GM21576 (cell line): ENCODE results near the gene MGRN1.
"Not testable (repeated sequence)": the region's sequence is repeated elsewhere in the genome, so short reads cannot be mapped to it uniquely, and the experiment has no call there.

ENCODE experiments used
- ATAC-seq: cut with Tn5 transposase; IDR thresholded peaks from one replicate; pipeline ENCODE4 v1.9.1; 2021; ENCODE audit warnings: mild to moderate bottlenecking, moderate library complexity; ENCODE audit not compliant: unreplicated experiment

The MGRN1 gene

DNA sequence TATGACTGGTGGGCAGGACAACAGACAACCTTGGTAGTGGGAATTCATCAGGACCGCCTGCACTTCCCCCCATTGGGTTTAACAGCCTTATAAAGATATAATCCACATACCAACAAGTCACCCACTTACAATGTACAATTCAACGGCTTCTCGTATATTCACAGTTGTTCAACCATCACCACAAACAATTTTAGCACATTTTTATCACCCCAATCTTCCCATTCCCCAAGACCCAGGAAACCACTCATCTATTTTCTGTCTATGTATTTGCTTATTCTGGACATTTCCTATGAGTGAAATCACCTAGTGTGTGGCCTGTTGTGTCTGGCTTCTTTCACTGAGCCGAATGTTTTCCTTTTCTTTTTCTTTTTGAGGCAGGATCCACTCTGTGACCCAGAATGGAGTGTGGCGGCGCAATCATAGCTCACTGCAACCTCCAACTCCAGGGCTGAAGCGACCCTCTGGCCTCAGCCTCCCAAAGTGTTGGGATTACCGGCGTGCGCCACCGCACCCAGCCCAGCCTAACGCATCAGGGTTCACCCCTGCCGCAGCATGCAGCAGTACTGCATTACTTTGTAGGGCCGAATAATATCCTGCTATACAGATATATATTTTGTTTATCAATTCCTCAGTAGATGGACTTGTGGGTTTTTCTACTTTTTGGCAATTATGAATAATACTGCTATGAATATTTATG, 98.6 kb downstream of the MGRN1 start:
- no peak for ATAC-seq

DNA sequence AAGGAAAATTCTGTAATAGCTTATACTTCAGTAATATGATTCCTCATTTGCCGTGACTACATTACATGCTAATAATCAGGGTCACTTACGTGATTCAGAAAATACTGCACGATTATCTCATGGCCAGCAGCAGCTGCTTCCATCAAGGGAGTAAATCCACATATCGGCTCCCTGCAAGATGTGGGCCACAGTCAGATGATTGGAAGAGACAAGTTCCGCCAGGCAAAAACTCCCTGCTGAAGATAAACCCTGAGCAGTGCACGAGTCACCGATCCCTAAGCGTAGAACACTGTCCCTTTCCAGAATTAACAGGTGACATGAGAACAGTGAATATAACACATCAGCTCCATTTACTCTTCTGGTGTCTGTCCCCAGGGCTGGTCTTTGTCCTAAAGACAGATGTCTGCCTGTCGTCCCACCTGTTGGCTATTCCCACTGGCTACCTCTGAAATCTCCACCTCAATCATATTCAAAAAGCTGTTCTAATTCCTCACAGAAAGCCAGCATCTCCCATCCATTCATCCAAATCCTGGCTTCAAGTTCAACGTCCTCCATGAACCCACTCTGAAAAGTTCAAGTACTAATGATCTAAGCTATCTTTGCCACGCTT, 100.1 kb downstream of the MGRN1 start:
- ATAC-seq: no peak

DNA sequence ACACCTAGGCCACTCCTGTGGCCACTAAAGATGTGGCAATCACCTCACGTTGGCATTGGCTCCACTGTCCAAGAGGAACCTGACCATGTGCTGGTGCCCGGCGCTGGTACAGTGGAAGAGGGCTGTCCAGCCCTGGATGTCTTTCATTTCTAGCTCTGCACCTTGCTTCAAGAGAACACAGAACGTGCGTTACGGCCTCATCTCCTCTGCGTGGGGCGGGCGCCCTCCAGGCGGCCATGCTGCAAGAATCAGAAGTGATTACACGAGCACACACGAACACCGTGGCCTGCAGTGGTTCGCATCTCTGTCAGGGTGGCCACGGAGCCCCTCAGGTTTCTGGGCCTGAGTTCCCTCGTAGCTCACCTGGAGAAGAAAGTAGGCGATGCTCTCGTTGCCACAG, 102.0 kb downstream of the MGRN1 start:
- ATAC-seq: no peak

DNA sequence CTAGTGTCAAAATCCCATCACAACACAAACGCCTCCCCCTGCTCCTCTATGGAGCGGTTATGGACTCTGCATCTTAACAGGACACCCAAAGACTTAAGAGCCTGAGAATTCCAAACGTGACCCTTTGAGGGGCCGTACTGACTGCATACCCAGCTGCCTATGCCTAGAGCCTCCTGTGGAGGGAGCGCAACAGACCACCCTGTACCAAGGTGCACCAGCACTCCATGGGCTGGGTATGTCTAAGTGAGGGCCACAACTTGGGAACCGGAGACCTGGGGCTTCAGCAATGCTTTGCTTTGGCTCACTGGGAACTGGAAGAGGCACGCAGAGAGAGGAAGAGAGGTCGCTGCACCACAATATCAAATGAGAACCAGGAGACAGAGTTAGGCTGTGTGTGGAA, 104.0 kb downstream of the MGRN1 start:
- ATAC-seq: no peak

DNA sequence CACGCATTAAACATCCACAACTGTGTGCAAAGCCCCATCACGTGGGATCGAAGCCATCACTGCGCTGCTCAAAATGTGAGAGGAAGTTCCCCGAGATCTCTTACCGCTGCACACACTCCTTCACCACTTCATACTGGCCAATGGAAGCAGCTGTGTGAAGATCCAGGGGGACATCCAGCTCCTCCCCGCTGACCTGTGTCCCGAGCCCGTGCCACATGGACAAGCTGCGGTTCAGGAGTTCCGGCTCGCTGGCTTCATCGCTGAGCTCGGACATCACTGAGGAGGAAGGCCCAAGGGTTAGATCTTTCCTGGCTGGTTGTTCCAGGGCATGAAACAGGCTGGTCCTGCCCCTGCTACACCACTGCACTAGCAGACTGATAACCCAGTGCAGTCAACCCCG, 105.2 kb downstream of the MGRN1 start:
- ATAC-seq: no peak

DNA sequence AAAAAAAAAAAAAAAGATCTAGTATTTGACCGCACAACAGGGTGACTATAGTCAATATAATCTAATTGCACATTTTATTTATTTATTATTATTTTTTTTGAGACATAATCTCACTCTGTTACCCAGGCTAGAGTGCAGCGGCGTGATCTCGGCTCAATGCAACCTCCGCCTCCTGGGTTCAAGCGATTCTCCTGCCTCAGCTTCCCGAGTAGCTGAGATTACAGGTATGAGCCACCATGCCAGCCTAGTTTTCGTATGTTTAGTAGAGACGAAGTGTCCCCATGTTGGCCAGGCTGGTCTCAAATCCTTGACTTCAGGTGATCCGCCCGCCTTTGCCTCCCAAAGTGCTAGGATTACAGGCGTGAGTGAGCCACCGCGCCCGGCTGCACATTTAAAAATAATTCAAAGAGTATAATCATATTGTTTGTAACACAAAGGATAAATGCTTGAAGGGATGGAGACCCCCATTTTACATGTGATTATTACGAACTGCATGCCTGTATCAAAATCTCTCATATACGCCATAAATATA, 108.7 kb downstream of the MGRN1 start:
- ATAC-seq: no peak

DNA sequence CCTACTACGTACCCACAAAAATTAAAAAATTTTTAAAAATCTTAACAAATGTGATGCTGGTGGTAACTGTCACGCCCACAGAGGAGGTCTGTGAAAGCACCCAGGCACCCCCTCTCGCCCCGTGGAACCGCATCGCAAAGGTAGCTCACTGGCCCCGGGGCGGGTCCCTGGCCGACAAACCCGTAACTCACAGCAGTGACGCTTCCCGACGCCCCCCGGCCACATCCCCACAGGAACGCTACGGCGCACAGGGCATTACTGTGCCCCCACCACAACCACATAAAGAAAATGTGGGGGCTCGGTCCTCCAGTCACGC, 109.1 kb downstream of the MGRN1 start:
- peak; percentile 14 for ATAC-seq

DNA sequence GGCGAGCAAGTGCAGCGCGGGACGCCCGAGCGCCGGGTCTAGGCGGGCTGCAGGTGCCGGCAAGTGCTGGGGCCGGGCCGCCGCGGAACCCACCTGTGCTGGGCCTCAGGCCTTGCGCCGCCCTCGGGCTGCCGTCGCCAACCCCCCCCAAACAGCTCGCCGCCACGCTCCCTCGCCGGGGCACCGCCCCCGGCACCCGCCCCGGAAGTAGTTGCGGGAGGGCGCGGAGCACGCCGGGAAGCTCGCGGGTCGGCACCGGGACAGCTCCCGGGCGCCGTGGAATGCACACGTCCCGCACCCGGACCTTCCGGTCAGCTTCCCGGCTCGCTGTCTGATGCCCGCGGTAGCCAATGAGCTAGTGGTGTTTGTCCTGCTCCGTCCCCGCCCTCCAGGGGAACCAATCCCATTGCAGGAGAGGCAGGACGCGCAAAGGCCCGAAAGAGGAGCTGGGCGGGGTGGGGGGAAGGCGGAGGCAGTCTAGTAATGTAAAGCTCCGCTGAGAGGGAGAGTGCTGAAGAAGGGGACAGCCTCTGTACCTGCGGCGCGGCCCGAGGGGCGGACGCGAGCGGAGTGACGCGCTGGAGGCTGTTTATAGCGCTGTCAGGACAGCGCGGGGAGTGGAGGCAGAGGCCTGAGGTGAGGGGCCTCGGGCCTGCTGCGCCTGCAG, 109.6 kb downstream of the MGRN1 start, which contains the start of the genes ANKS3 and DNAAF8:
Gene ANKS3 (minus strand): TSS at position 209 of the 667 bp plus-strand sequence. CDS start 4,122 bp downstream, outside the sequence.
Gene DNAAF8 (plus strand): TSS at position 475 of the 667 bp plus-strand sequence. CDS start 1,978 bp downstream, outside the sequence.
- peak; percentile 63 for ATAC-seq

DNA sequence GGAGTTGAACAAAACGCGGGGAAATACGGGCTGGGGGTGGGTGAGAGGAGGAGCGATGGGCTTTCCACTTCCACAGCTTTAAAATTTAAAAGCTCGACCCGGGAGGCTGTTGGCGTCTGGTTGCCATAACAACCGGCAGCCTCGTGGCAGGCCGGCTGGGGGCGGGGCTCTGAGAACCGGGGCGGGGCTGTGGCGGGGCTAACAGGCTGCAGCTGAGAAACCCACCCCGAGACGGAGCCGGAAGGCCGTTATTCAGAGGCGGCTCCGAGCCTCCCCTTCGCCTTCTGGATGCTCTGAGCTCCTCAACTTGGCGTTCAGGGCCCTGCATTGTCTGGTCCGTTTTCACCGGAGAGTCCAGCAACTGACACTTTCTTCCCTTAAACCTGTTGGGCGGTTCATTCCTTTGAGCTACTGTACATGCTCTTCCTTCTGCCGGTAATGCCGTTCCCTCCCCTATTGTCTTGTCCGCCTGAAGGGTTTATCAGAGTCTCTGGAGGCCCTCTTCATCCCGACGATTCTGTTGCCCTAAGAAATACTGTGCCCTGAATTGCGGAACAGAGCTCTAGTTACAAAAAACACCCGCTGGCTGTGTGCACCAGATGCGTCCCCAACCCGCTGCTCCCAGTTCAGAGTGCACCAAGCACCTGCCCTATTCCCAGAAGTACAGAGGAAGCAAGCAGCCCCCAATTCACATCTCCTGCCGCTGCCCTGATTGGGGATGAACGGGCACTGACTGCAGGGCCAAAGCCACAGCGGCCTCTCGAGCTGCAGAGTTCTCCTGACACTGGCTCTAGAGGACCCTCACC, 110.3 kb downstream of the MGRN1 start:
- ATAC-seq: peak; percentile 49

DNA sequence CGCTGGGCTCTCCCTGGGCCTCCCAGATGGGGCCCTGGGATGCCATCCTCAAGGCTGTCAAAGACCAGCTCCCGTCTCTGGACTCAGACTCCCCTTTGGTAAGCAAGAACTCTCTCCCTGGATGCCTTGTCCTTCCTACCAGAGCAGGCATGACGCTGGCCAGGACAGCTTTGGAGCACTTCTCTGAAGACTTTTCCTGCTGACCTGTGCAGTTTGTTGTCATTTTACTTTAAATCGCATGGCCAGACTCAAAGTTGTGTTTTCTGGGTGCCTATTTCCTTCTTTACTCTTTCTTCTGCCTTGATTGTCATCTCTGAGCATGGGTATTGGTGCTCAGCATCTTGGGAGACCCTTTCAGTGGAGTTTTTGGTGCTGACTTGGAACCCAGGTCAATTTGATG, 111.9 kb downstream of the MGRN1 start:
- ATAC-seq: no peak

DNA sequence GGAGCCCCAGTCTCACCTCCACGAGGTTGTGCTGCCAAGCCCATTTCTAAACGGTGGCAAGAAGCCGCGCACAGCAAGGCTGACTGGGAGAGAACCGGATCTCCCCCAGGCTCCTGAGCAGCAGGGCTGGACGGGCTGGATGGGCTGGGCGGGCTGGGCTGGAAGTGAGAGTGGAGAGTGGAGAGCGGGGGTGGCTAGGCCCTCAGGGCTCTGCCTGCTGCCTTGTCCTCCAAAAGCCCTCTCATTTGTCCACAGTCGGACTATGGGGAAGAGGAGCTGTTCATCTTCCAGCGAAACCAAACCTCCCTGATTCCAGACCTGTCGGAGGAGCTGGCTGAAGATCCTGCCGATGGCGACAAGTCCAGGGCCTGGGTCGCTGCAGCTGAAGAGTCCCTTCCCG, 112.9 kb downstream of the MGRN1 start:
- no peak for ATAC-seq

DNA sequence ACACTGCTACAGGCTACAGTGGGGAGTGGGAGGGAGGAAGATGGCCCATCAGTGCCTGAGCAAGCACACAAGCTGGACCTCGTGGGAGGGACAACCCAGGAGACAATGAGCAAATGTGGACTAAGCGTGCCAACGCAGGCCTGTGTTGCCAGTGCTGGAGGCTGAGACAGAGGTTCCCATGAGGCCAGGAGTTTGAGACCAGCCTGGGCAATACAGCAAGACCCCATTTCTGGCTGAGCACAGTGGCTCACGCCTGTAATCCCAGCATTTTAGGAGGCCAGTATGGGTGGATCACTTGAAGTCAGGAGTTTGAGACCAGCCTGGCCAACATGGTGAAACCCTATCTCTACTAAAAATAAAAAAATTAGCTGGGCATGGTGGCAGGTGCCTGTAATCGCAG, 113.7 kb downstream of the MGRN1 start:
- not testable (repeated sequence) for ATAC-seq
